GM19372 (cell line): Measurements from ENCODE around the gene CYREN.
"Not testable (repeated sequence)": the region's sequence is repeated elsewhere in the genome, so short reads cannot be mapped to it uniquely, and the experiment has no call there.

Experiments
- ATAC-seq: cut with Tn5 transposase; IDR thresholded peaks from one replicate; pipeline ENCODE4 v1.9.1; 2021; ENCODE audit warnings: mild to moderate bottlenecking, low read depth, moderate library complexity; ENCODE audit not compliant: unreplicated experiment

Gene CYREN

GRCh38 chr7:135179321-135179925, 8.9 kb upstream of the CYREN start:
- no peak for ATAC-seq

GRCh38 chr7:135178364-135178763, 7.9 kb upstream of the CYREN start:
- ATAC-seq: no peak

GRCh38 chr7:135177028-135177696, 6.7 kb upstream of the CYREN start:
- no peak for ATAC-seq

GRCh38 chr7:135175931-135176330, 5.4 kb upstream of the CYREN start:
- ATAC-seq: no peak

- ATAC-seq: no peak
Measured at GRCh38 chr7:135174941-135175340, 4.4 kb upstream of the CYREN start.

GRCh38 chr7:135173916-135174315, 3.4 kb upstream of the CYREN start:
- not testable (repeated sequence) for ATAC-seq

GRCh38 chr7:135171581-135172291, 1.2 kb upstream of the CYREN start:
- not testable (repeated sequence) for ATAC-seq

- peak; percentile 16 for ATAC-seq
Measured at GRCh38 chr7:135170998-135171481, 533 bp upstream of the CYREN start.

GRCh38 chr7:135169964-135170273, 588 bp downstream of the CYREN start:
- peak; percentile 6 for ATAC-seq

GRCh38 chr7:135169141-135169963, 1.2 kb downstream of the CYREN start:
- ATAC-seq: peak; percentile 36

- no peak for ATAC-seq
Measured at GRCh38 chr7:135168489-135169140, 1.9 kb downstream of the CYREN start.

- ATAC-seq: no peak
Measured at GRCh38 chr7:135168001-135168400, 2.5 kb downstream of the CYREN start.

GRCh38 chr7:135167365-135167917, 3.1 kb downstream of the CYREN start:
- ATAC-seq: no peak

- ATAC-seq: no peak
Measured at GRCh38 chr7:135166338-135166990, 4.0 kb downstream of the CYREN start.

- no peak for ATAC-seq
Measured at GRCh38 chr7:135165862-135166261, 4.6 kb downstream of the CYREN start.

- no peak for ATAC-seq
Measured at GRCh38 chr7:135164357-135165061, 6.0 kb downstream of the CYREN start.

- ATAC-seq: no peak
Measured at GRCh38 chr7:135162382-135163001, 8.0 kb downstream of the CYREN start.

GRCh38 chr7:135161669-135162068, 8.8 kb downstream of the CYREN start:
- ATAC-seq: no peak
